GM21786 (cell line): Measurements from ENCODE around the gene TFB1M.
"Not testable (repeated sequence)": the region's sequence is repeated elsewhere in the genome, so short reads cannot be mapped to it uniquely, and the experiment has no call there.

ENCODE experiments used
- ATAC-seq: cut with Tn5 transposase; IDR thresholded peaks from one replicate; pipeline ENCODE4 v1.9.1; 2021; ENCODE audit not compliant: unreplicated experiment

Gene TFB1M

DNA sequence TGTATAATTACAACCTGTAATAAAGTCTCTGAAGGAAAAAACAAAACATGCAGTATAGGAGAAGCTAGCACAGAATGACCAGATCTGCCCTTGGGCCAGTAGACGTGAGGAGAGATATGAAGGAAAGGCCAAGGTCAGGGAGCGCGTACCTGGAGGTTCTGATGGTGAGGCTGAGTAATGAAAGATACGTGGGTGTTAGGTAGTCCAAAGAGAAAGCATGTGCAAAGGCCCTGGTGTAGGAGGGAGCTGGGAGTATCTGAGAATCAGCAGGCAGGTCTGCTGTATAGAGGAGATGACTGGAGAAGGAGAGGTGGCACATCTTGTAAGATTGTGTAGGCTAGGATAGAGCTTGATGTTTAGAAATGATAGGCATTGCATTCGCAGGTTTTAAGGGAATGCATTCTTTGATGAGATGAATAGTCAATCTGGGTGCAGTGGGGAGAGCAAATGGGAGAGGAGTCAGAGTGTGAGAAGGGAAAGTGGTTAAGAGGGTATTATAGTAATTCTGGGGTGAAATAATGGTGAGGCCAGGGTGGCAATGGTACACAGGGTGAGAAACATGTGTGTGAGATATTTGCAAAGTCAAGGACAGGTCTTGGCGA, 15.9 kb upstream of the TFB1M start:
- no peak for ATAC-seq

DNA sequence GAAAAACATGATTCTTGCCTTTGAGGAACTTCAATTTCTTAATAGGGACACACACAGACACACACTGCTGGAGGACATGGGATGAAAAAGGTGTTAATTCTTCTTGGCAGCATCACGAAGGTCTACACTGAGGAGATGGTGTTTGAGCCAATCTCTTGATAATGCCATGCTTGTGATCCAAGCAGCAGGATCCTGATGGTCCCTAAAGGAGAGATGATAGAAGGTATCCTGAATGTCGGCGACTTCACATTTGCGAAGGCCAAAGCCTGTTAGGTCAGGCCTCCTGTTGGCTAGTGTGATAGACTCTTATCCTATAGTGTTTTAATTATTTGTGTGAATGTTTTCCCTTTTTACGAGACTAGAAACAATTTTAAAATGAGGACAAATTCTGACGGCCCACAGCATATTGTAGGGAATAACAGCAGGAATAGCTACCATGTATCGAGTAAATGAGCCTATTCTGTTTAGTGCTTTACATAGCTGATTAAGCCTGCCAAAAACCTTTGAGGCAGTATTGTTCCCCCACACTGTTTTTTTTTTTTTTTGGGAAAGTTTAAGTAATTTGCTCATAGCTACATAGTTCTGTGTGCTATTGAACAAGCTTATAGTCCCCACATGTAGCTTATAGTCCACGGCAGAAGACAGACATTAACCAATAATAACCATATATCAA, 15.3 kb upstream of the TFB1M start:
- ATAC-seq: no peak

DNA sequence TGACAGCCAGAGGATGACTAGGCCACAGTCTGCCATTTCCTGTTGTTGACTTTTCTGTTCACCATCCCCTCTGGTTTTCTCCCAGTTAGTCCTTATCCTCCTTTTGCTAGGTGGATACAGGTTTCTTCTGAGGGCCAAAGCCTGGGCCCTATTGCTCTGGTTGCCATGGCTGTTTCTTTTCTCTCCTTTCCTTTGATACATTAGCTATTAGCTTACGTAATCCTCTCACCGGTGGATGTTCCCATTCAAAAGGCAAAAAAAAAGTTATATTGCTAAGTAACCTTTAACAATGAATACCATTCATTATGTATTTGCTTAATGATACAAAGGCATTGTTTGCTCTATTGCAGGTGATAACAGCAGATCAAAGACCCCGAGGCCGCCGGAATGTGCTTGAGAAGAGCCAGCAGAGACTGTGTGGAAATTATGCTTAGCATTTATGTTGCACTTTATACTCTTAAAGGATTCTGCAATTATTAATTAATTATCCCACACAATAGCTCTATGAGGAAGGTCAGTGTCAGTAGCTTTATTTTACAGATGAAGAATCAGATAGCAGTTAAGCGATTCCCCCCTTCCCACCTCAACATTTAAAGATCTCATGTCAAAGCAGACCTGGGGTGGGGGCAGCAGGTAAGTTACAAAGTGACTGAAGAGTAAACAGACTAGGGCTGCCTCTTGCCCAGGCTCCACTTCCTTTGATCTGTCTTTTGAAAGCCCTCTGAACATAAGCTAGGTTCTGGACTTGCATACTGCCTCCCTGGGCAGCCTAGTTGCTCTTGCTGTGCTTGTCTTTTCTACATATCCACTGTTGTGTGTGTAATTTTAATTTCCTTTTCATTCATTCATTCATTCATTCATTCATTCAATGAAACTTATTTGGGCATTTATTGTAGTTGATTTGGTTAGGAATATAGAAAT, 14.5 kb upstream of the TFB1M start:
- ATAC-seq: no peak

DNA sequence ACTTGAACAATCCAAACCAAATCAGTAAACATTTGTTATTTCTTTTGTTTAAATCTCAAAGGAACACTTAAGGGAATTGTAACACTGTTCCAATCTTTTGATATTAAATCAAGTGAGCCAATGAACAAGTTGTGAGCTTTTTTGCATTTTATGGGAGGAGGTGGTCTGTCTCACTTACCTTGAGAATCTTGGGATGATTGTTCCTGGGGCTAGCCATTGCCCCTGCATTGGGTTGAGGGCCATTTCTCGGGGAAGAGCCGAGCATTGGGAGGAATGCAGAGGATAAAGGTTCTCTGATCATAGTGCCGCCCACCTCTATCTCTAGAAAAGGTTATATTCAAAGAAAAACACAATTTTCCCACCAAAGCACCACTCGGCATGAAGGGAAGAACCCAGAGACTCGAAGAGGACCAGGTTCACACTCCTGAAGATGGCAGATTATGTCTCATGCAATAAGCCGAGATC, 13.8 kb upstream of the TFB1M start:
- no peak for ATAC-seq

DNA sequence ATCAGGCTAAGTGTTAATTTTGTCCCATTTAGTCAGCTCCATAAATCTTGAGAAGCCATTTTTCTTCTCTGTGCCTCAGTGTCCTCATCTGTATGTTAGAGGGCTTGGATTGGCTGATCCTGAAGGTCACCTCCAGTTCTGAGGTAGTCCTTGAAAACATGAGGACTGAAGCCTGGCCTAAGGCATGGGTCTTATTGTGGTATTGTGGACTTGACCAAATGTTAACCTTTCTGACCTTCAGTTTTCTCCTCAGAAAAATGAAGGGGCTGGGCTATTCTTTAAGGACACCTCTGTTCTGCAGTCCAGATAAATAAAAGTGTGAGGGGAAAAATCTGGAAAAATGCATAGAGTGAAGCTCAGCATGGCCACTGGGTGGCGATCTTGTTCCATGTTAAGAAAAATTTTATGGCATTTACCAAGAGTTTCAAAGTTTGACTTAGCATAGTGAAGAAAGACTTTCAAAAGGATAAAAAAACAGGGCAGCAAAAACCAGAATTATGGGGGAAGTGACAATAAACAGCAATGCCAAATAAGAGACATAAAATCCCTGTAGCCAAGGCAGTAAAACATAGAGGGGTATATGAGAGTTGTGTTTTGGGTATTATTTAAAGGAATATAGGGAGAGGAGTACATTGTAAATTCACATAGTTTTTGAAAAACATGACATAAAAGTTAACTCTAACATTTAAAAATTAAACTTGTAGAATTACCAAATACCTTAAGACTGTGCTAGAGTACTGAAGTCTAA, 13.2 kb upstream of the TFB1M start:
- peak; percentile 82 for ATAC-seq

DNA sequence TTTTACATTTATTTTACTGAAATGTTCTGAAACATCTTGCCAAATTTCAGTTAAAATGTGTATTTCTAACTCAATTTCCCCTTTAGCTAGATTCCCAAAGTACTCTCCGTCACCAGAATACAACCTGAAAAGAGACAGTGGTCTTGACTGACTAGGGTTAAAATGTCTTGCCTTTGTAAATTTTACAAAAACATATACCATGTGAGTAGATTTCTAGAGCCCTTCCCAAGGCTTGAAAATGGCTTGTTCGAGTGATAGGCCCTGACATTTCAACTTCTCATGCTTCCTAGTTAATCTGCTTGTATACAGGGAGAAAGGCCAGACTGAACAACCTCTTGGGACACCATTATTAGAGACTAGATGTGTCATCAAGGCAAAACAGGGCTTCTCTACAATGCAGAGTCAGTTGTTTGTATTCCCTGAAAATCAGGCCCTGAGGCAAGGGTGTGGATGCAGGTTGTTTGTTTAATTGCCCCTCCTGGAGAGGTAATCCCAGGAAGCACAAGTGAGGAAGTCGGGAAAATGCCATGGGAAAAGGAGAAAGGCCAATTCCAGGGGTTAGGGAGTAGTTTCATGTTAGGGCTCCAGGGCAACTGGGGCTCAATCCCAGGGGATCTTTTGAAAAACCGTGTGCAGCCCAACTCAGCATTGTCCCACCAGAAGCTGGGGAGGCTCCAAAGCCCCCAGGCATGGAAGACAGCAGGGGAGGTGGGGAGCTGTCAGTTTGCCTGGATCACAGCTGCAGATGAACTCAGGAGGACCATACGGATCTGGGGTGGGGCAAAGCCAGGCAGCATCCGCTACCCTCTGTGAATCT, 11.6 kb upstream of the TFB1M start:
- no peak for ATAC-seq

DNA sequence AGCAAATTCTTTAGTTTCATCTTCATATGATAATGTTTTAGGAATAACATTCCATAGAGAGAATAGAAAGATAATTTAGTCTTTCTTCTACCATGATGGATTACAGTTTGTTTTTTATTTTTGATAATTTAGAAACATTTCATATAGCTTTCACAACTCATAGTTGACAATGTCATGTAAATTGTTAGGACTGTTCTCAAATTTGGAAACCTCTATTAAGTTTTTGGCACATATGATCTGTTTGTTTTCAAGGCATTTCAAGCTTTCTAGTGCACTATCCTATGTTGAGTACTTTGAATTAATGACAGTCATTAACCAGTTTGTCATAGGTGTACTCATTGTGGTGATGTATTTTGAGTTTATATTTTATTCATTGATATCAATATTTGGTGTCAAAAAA, 10.7 kb upstream of the TFB1M start:
- no peak for ATAC-seq

DNA sequence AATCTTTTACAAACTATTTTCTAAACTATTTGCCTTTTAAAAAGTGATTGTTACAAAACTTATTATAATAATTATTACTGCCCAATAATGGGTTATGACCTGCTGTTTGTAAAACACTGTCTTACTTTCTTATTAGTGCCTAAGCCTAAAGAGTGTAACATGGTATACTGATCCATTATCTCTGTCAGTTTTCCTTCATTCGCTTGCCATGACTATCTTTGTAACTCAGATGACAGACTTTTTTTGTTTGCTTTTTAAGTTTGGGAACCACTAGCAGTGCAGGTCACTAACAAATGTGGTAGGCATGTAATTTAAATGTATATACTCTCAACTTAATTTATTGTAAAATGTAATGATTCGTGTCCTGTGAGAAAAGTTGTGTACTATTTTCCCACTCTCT, 9.9 kb upstream of the TFB1M start:
- ATAC-seq: no peak

DNA sequence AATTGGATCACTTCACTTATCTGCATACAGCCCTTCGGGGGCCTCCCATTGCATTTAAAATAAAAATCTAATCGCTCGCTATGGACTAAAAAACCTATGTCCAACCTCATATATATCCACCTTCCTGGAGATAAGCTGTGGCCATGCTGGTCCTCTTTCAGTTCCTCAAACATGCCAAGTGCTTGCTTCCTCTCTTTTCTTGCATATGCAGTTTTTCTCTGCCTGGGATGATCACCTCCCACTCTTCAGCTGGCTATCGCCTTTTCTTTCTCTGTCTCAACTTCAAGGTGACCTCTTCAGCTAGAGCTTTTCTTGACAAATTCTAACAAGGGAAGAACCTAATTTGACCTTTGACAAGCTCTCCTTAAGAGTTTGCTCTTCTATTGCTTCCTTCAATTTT, 5.6 kb upstream of the TFB1M start:
- ATAC-seq: peak; percentile 34

DNA sequence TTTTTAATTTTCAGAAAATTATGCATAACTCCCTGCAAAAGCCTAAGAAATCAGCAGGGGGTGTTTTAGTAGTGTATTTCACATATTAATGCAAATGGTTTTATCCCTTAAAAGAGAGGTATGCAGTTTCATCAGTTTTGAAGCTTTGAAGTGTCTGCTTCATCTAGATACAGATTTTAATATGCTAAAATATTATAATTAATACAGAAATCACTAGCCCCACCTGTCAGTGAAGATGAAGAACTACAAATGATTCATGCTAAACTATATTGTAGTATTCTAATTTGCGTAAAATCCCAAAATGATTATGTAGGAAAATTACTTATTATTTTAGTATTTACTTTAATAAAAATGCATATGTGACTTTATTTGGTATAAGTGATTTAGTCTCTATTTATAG, 2.9 kb upstream of the TFB1M start:
- ATAC-seq: no peak

DNA sequence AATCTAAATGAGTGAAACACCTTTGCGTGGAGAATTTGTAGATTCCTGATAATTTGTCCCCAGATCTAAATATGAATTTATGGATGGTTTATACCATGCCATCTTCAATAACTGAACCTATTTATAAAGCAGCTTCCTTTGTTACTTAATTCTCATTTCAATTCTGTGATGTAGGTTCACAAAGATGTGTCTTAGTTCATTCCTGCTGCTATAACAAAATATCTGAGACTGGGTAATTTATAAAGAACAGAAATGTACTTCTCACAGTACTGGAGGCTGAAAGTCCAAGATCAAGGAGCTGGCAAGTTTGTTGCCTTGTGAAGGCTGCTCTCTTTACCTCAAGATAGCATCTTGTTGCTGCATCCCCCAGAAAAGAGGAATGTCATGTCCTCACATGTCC, 2.1 kb upstream of the TFB1M start:
- no peak for ATAC-seq

DNA sequence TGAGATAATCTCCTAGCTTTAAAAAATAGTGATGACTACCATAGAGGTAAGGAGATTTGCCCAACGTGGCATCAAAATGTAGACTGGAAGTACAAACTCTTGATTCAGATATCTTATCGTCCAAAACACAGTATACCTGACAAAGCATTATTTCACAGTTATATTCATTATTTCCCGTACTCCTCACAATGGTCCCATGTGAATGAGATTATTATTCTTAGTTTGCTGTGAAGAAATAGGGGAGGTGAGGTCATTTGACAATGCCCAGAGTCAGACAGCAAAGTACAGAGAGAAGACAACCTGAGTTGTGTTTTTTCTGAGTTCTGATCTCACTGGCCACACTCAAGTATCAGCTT, 1.2 kb upstream of the TFB1M start:
- no peak for ATAC-seq

DNA sequence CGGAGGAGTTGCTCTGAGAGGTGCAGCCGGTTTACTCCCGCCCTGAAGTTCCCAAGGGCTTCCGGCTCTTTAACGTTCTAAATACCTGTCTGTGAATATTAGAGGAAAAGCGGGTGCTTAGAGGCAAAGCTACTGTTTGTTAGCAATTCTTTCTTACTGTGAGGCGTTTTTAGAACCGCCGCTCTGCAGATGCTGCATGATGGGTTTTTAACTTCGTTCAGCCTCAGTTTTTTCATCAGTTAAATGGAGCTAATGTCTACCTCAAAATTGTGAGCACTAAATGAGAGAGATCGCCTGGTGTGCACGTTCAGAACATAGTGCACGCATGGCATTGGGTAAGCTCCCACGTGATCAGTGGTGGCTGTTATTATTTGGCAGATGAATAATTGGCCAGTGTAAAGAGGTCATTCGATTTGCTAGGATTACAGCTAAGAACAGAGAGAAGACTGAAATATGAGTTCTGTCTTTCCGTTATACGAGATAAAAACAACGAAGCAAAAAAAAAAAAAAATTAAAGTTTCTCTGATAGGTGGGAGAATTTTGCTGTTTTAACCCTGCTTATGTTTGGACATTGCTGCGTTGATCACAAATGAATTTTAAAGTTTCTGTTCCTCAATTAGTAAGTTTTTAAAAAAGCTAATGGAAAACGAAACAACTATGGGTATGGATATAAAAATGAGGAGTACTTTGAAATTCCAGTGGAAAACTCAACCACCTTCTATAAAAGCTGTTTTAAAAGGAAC, 660 bp upstream of the TFB1M start:
- peak; percentile 51 for ATAC-seq

DNA sequence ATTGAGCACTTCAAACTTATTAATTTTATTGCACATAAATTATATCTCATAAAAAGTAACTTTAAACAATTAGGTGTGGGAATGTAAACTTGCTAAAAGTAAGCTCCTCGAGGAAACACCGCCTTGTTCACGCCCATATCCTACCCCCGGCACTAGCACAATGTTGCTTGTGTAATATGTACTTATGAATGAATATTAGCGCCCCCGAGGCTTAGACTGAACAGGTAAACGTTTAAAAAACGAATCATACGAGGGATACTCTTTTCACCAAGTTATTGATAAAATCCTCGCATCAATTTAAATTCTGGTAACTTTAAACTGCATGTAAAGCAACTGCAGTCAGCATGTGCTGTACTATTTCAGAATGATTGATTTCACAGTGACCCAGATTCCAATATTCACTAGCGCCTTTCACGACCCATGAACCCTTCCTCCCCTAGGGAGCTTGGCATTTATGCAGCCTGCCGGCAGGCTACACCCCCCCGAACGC, 637 bp downstream of the TFB1M start:
- ATAC-seq: peak; percentile 2

DNA sequence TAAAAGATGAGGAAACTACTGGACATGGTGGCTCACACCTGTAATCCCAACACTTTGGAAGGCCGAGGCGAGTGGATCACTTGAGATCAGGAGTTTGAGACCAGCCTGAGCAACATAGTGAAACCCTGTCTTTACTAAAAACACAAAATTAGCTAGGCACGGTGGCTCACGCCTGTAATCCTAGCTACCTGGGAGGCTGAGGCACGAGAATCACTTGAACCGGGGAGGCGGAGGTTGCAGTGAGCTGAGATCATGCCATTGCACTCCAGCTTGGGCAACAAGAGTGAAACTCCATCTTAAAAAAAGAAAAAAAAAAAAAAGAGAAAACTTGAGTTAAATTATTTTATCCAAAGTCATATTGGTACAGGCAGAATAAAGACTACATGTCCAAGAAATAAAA, 1.3 kb downstream of the TFB1M start:
- ATAC-seq: not testable (repeated sequence)

DNA sequence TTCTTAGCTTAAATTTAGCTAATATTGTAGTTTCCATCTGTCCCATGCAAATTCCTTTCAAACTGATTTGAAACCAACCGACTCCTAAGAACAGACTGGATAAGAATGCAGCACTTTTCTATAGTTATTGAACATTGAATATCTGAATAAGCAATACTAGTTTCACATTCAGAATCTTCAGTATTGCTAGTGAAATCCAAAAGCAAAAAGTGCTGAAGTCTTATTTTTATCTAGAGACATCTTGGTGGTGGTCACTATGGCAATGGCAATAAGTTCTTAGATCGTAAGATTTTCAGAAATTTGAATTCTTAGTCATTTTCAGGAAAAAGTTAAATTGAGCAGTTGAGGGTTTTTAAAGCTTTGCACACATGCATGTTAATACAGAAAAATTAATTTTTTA, 2.7 kb downstream of the TFB1M start:
- no peak for ATAC-seq

DNA sequence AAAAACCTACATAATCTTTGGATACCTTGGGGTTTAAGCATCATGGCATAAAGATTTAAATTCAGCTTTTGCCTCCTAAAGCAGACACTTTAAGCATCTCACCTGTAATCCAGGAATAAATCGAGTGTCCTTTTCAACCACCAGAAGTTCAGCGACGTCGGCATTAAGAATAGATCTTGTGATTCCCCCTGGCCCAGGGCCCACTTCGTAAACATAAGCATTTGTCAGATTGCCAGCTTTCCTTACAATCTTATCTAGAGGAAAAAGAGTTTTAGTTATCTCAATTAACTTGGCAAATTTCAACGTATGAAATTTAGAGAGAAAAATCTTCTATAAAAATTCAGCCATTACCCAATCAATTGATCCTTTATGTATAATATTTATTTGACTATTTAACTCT, 3.2 kb downstream of the TFB1M start:
- ATAC-seq: no peak

DNA sequence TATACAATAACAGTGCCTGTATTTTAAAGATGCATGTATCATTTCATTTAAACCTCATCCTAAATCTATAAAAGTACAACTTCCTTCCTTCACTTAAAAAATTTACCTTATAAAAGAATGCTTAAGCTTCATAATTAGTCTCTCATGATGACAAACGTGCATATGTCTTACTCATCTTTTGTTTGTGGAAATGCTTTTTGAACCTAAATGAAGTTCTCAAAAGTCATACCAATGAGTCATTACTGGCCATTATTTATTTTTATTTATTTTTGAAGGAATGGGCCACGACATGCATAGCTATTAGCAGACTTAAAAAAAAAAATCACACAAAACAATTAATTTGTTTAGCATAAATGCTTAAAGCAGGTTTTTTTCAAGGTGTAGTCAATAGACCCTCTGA, 3.7 kb downstream of the TFB1M start:
- no peak for ATAC-seq

DNA sequence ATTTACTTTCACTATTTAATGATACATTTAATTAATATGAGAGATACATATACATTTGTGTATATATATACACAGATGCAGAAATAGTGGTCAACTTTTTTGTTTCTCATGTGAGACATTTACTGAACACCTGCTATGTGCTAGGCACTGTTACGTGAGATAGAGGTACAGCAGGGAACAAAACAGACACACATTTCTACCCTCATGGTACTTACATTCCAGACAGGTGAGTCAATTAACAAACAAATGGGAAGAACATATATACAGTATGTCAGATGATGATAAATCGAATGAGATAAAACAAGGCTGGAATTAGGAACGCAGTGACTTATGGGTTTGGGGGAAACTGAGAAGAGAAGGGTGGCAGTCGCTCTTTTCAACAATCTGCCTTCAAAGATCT, 5.1 kb downstream of the TFB1M start:
- no peak for ATAC-seq

DNA sequence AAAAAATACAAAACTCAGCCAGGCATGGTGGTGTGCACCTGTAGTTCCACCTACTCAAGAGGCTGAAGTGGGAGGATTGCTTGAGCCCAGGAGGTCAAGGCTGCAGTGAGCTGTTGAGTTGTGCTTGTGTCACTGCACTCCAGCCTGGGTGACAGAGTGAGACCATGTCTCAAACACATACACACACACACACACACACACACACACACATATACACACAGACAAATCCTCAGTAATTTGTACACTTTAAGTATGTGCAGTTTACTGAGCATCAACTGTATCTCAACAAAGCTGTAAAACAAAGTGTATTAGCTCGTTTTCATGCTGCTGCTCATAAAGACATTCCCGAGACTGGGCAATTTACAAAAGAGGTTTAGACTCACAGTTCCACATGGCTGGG, 7.3 kb downstream of the TFB1M start:
- no peak for ATAC-seq
